NAMALWA (cell line): ENCODE results near the gene TANGO2.

Experiments
- DNase-seq: peaks from one replicate; pipeline ENCODE4 v3.0.0-alpha.2; 2015; ENCODE audit warnings: low spot score

Gene TANGO2

DNA sequence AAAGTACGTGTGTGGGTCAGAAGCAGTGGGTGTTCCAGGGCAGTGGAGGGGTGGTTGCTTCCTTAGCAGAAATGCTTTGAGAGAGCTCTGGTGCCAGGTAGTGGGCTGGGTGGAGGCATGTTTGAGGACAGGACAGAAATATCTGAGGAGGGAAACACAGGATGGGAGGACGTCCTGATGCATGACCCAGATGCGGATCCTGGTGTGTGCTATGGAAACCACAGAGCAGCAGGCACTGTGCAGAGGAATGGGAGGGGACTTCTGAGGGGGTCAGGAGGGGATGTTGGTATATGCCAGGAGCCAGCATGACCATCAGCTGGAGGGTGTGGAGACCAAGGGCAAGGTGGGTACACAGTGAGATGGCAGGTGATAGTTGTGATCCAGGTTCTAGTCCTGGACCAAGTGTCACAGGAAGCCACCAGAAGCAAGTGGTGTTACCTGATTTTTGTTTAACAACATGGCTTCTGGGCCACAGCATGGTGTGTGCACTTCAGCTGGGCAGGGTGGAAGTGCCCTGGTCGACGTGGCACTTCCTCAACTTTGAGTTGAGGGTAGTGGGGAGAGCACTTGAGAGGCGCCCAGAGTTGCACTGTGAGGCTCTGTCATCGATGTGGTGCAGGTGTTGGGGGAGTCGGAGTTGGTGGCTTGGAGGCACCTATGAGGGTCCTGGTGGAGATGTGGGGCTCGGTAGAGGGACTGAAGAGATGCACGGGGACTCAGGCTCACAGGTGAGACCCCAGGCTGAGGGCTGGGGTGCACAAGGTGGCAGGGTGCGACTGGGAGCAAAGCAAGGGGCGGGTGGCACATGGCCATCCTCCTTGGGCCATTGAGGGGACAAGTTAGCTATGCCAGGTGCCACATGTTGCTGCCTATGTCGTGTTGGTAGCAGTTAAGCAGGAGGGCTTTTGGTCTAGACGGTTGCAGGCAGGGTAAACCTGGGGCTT is 66.7 kb downstream of the TANGO2 start:
- no peak for DNase-seq

- DNase-seq, result no peak
Observed at GRCh38 chr22:20088263-20088648, 67.3 kb downstream of the TANGO2 start.

DNA sequence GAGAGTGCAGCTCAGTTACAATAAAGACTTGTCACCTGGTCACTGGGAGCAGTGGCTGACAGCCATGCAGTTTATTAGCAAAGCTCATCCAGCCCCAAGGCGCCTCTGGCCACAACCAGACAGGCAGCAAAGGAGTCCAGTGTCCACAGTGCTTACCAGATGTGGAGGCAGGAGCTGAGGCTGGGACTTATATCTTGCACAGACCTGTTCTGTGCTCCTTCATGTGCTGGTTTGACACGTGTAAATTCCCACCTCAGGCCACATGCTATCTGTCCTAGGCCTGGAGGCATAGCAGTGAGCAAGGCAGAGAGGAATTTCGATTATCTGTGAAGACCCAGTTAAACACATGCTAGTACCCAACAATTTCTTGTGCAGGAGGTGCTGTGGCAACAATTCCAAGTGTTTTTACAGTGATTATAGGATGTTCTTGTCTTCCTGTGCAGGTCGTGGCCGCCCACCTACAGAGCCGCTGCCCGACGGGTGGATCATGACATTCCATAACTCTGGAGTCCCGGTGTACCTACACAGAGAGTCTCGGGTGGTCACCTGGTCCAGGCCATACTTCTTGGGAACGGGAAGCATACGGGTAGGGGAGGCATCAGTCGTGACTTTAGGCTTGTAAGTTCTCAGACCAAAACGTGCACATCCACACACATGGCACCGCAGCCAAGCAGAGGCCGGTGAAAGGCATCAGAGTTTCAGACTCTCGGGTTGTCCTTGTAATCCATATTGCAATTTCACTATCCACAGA is 68.5 kb downstream of the TANGO2 start:
- DNase-seq, result no peak

DNA sequence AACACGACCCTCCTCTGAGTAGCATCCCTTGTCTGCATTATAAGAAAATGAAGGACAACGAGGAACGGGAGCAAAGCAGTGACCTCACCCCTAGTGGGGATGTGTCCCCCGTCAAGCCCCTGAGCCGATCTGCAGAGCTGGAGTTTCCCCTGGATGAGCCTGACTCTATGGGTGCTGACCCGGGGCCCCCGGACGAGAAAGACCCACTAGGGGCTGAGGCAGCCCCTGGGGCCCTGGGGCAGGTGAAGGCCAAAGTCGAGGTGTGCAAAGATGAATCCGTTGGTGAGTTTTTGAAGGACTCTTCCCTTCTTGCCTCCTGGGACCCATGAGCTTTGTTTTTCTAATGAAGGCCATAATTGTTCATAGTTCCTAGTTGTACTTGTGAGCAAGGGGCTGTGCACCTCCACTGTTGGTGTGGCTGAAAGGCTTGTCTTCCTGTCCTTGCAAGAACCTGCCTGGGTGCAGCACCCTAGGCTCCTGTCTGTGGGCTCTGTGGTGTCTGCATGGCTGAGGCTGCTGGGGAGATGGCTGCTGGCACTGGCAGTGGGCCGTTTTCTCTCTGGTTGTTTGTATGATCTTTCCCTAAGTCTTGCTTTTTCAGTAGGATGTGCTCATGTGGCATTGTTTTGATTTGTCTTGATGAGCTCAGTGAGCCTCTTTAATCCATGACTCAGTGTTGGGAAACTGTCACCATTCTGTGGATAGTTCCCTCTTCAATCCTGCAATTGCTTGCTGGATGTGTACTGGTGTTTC is 69.2 kb downstream of the TANGO2 start:
- no peak for DNase-seq

DNA sequence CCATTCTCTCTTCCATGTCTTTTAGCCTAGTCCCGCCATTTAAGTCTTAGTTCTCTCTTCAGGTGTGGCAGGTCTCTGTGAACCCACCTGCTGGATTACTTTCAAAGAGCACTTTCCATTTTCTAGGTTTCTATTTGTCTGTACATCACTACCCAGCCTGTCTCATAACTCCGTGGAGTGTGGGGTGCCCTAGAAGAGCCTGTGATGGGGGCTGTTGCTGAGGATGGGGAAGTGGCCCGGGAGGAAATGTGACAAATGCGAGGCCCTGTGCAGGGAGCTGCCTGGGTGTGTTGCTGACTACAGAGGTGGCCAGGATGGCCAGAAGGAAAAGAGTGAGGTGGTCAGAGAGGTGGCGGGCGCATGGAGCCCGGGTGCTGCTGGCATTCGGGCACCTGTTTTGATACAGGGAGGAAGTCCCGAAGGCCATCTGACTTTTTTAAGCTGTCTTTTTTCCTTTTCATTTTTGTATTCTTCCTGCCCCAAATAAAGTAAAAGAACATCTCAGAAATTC is 69.9 kb downstream of the TANGO2 start:
- DNase-seq, result no peak

- DNase-seq, result no peak
Observed at GRCh38 chr22:20091690-20092476, 71.0 kb downstream of the TANGO2 start.

- DNase-seq, result no peak
Observed at GRCh38 chr22:20092477-20092854, 71.6 kb downstream of the TANGO2 start.

DNA sequence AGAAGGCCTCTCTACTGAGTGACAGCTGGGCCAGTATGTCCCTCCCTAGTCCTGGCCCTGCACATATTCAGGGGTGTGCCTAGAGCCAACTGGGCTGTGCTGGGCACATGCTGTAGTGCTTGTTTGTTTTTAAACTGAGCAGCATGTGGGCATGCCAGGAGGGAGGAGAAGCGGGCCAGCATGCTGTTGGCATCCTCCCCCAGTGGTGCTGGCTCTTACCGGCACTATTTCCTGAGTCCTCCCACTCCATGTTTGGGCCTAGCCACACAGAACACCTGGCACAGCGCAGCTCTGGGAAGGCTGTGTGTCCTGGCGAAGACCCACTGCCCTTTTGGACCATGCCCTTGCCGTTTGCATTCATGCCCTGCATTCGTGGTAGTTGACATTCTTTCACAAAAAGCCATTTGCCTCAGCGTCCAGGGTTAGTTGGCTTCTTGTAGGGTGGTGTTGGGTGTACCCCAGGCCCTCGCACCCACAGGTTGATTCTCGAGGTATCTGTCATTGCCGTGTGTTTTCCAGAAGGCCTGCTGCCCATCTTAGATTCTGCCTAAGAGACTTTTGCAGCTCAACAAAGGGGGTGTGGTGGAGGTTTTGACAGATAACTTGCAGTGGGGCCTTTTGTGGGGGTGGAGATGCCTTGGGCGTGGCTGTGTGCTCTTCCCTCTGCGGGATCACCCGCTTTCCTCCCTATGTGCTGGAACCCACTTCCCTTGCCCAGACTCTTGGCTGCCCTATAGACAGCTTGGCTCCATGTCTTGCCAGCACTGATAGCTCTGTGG is 72.7 kb downstream of the TANGO2 start:
- DNase-seq, result no peak

DNA sequence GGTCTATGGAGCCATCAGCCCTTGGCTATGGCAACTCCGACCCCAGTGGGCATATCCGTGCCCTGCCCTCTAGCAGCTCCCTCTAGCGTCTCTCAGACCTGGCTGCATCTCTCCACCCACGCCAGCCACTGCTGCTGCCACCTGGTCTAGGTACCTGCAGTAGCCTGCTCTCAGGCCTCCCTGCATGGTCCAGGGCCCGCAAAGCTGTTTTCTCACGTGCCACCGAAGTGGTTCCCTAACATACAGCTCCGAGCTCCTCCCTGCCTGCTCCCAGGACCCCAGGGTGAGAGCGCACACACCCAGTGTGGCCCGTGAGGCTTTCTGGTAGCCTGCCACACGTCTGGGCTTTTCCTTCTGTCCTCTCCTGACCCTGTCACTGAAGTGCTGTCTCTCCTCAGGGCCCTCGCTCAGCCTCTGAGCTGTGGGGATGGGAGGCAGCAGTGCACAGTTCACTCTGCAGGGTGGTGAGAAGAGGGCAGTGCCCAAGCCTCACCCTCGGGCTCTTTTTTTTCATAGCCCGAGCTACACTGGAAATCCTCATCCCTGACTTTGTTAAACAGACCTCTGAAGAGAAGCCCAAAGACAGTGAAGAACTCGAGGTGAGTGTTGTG is 73.4 kb downstream of the TANGO2 start:
- DNase-seq, result no peak

DNA sequence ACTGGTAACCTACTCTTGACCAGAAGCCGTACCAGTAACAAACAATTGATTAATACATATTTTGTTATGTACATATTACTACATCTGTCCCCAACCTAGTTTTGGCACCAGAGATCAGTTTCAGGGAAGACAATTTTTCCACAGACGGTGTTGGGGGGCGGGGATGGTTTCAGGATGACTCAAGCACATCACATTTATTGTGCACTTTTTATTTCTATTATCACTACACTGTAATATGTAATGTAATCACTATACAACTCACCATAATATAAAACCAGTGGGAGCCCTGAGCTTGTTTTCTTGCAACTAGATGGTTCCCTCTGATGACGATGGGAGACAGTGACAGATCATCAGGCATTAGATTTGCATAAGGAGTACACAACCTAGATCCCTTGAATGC is 74.6 kb downstream of the TANGO2 start:
- DNase-seq, result no peak

DNA sequence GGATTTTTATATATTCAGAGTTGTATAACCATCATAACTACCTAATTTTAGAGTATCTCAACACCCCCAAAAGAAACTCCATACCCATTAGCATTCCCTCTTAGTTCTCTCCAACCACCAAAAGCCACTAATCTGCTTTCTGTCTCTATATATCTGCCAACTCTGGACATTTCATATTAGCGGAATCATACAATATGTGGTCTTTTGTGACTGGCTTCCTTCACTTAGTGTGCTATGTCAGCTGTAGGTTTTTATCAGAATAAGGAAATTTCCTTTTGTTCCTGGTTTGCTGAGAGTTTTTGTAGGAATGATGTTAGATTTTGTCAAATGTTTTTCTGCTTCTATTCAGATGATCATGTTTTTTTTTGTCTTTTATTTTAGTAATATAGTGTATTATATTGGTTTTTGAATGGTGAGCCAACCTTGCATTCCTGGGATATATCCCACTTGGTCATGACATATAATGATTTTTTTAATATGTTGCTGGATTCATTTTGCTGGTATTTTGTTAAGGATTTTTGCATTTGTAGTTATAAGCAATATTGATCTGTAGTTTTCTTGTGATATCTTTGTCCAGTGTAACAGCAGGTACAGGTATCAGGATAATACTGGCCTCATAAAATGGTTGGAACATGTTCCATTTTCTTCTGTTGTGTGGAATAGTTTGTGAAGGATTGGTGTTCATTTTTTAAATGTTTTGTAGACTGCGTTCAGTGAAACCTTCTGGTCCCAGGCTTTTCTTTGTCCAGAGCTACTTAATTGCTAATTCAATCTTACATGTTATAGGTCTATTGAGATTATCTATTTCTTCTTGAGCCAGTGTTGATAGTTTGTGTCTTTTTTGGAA is 75.9 kb downstream of the TANGO2 start:
- DNase-seq, result no peak

- DNase-seq, result no peak
Observed at GRCh38 chr22:20099099-20099711, 78.3 kb downstream of the TANGO2 start.

GRCh38 chr22:20101638-20102037 is 80.7 kb downstream of the TANGO2 start:
- no peak for DNase-seq

- DNase-seq, result no peak
Observed at GRCh38 chr22:20102203-20102780, 81.4 kb downstream of the TANGO2 start.

GRCh38 chr22:20105456-20106204 is 84.7 kb downstream of the TANGO2 start:
- DNase-seq, result no peak

DNA sequence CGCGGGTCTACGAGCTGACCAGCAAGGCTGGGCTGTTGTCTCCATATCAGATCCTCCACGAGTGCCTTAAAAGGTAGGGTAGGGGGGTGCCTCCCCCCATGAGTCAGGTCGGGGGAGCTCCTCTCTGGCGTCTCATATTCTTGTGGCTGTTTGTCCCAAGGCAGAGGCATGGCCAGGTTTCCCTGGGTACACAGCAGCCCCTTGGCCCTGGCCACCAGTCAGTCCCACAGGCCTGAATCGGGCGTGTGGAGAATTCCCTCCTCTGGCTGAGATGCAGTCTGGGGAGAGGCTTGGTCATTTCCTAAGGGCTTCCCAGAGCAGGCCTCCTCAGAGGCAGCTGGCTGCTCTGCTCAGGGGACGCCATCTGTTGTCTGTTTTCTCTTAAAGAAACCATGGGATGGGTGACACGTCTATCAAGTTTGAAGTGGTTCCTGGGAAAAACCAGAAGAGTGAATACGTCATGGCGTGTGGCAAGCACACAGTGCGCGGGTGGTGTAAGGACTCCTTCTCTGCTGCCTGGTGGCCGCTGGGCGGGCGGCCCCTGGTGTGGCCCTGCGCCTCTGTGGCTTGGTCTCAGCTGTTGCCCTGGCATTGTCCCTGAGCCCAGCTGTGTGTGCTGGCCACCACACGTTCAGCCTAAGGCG is 85.4 kb downstream of the TANGO2 start:
- no peak for DNase-seq

DNA sequence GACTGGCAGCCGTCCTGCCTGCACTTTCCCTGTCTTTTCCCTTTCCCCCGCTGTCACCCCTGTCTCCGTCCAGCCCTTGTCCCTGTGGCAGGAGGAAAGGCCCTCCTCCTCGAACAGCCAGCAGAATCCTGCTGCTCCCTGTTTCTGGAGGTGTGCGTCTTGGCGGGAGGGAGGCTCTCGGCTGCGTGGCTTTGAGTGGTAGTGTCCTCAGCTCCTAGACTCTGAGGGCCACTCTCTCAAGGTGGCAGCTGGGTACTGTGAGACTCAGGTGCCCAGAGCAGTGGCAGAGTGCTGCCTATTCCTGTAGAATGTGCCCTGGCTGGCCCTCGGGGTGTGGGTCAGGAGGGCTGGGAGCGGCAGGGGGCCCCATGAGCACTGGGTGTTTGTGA is 85.9 kb downstream of the TANGO2 start:
- DNase-seq, result no peak
